Left lung (tissue), 10 donors: ENCODE measurements around the gene IDH2. TPM values are rescaled to one million over a fixed set of nuclear protein-coding genes. Genes with fewer than 3 reads are reported as not detected.
"Not testable (repeated sequence)": the region's sequence is repeated elsewhere in the genome, so short reads cannot be mapped to it uniquely, and the experiment has no call there.

ENCODE experiments used
- ATAC-seq: fragments of 200-7000 bp; cut with Tn5 transposase; one replicate; pipeline ENCODE4 v1.9.1; 2020; ENCODE audit warnings: moderate library complexity
- DNase-seq, 4 donors: peaks; one replicate each; pipeline ENCODE4 v3.0.0-alpha.2; 2013 to 2020
- H3K27ac ChIP-seq, 2 donors: fragments of 200-600 bp; sonication (generic) in 1 of 2; one replicate each; pipeline versions ENCODE4 v1.5.0 to v1.8.0; 2020 to 2021
- H3K27me3 ChIP-seq, 2 donors: fragments of 200-600 bp; sonication (generic) in 1 of 2; one replicate each; pipeline versions ENCODE4 v1.5.0 to v1.8.0; 2020 to 2021
- H3K36me3 ChIP-seq, 2 donors: fragments of 200-600 bp; sonication (generic) in 1 of 2; one replicate each; pipeline versions ENCODE4 v1.5.0 to v1.8.0; 2020 to 2021
- H3K4me1 ChIP-seq, 2 donors: fragments of 200-600 bp; one replicate each; pipeline ENCODE4 v1.8.0; 2021
- H3K4me3 ChIP-seq, 2 donors: fragments of 200-600 bp; sonication (generic) in 1 of 2; one replicate each; pipeline versions ENCODE4 v1.5.0 to v1.8.0; 2020 to 2021; ENCODE audit warnings: mild to moderate bottlenecking in 1 of 2
- H3K9me3 ChIP-seq, 2 donors: fragments of 200-600 bp; sonication (generic) in 1 of 2; one replicate each; pipeline versions ENCODE4 v1.5.0 to v1.8.0; 2020 to 2021
- CTCF ChIP-seq, 2 donors: fragments of 200-600 bp; sonication (generic) in 1 of 2; IDR thresholded peaks; one replicate each; pipeline versions ENCODE4 v1.5.0 to v1.8.0; 2021; ENCODE audit warnings: antibody characterized with exemption in 2 of 2
- intact Hi-C, 2 donors: fragments of 100-400 bp; cut with DNase I; formaldehyde crosslinking; loops; one replicate each; pipeline versions ENCODE4 v1.11.2 to v1.14.2; 2022
- polyA plus RNA-seq, 6 donors: library from polyadenylated mRNA; unstranded; fragments of 120-200 nt; gene quantifications; one replicate each; pipeline ENCODE4 v1.2.1, GENCODE V29; 2013; ENCODE audit not compliant: insufficient read length in 6 of 6
- total RNA-seq, 2 donors: library from RNA; stranded (reverse); fragmentation: NEBNext Ultra II Directional; extraction: Animal tissue kit (Norgen Biotek cat#: 25700); gene quantifications; one replicate each; pipeline ENCODE4 v1.2.1, GENCODE V29; 2021
- donor health status: DM: no; HTN: yes; CAD: no.
- donor health status: DM: no; HTN: no; CAD: no.

IDH2 gene
- total and polyA plus RNA-seq, 8 donors = 92.7 to 137 (median 119) TPM

GRCh38 chr15:90114451-90114901 is 12.2 kb upstream of the IDH2 start:
- no peak for TF ChIP-seq CTCF (IDR thresholded peaks at IDR 0.05)
- H3K36me3 ChIP-seq = no peaks in the 10 kb centered on the region
- ATAC-seq = no peak
- no peak overlapping the region for H3K4me3 ChIP-seq
- H3K27me3 ChIP-seq = no peaks in the 10 kb centered on the region
- H3K9me3 ChIP-seq = peaks cover 0 to 19% of the 10 kb centered on the region in 2 donors
- DNase-seq = no peak
- H3K27ac ChIP-seq = no peak overlapping the region
- H3K4me1 ChIP-seq = no peaks in the 10 kb centered on the region
- intact Hi-C loops = no loop called here

- no peaks in the 10 kb centered on the region for H3K4me1 ChIP-seq
- H3K36me3 ChIP-seq = no peaks in the 10 kb centered on the region
- TF ChIP-seq CTCF (IDR thresholded peaks at IDR 0.05) = no peak
- intact Hi-C loops = no loop called here
- ATAC-seq = no peak
- no peak for DNase-seq
- H3K9me3 ChIP-seq = peaks cover 0 to 19% of the 10 kb centered on the region in 2 donors
- no peak overlapping the region for H3K4me3 ChIP-seq
- no peaks in the 10 kb centered on the region for H3K27me3 ChIP-seq
- H3K27ac ChIP-seq = no peak overlapping the region
These were observed 10.9 kb upstream of the IDH2 start for GRCh38 chr15:90113166-90113565.

DNA sequence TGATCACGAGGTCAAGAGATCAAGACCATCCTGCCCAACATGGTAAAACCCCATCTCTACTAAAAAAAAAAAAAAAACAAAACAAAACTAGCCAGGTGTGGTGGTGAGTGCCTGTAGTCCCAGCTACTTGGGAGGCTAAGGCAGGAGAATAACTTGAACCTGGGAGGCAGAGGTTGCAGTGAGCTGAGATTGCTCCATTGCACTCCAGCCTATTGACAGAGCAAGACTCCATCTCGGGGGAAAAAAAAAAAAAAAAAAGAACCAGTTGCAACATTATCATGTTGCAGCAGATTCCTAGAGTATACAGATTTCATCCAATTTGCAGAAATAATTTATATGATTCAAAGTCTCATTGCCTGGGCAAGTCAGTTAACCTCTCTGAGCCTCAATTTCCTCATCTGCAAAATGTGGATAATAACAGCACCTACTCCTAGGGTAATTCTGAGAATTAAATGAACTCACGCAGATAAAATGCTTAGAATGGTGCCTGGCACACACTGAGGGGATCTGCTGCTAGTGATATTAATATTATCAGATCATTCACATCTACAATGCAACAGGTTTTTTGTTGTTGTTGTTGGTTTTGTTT is 7.0 kb upstream of the IDH2 start:
- H3K9me3 ChIP-seq, H3K27me3 ChIP-seq, H3K27ac ChIP-seq, intact Hi-C loops, H3K4me1 ChIP-seq, ATAC-seq, H3K36me3 ChIP-seq, H3K4me3 ChIP-seq, DNase-seq: not testable (repeated sequence)

GRCh38 chr15:90108038-90108437 is 5.8 kb upstream of the IDH2 start:
- intact Hi-C loops = not testable (repeated sequence)

DNA sequence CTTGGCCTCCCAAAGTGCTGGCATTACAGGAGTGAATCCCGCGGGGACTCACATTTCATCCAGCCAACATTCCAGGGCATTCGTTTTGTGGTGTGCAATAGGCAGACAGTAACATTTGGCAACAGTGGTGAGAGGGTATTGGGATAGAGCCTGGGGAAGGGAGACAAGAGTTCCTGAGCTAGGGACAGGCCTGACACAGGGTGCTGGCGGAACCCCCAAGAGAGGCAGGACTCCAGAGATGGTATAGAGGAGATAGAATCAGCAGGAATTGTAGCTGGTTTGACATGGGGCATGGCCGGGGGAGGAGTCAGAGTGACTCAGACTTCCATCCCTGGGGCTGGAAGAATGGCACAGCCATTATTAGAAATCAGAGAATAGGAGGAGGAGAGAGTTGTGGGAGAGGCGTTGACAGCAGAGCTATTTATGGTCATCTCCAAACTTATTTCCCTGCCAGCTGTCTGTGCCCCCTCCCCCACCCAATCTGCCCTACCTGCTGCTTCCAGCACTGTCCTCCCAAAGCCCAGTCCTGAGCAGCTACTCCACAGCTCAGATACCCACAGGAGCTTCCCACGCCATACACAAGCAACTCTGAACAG is 4.4 kb upstream of the IDH2 start:
- H3K4me1 ChIP-seq = peaks cover 0 to 7% of the 10 kb centered on the region in 2 donors
- TF ChIP-seq CTCF (IDR thresholded peaks at IDR 0.05) = no peak
- DNase-seq (no peak), ATAC-seq (no peak)
- H3K36me3 ChIP-seq = no peaks in the 10 kb centered on the region
- no peak overlapping the region for H3K27ac ChIP-seq
- intact Hi-C loops = no loop called here
- no peak overlapping the region for H3K4me3 ChIP-seq
- no peaks in the 10 kb centered on the region for H3K9me3 ChIP-seq
- no peaks in the 10 kb centered on the region for H3K27me3 ChIP-seq

More at GRCh38 chr15:90108038-90108437, 5.8 kb upstream of the IDH2 start:
- H3K4me3 ChIP-seq, H3K9me3 ChIP-seq, H3K27ac ChIP-seq, H3K27me3 ChIP-seq, DNase-seq, ATAC-seq, H3K36me3 ChIP-seq, H3K4me1 ChIP-seq: not testable (repeated sequence)

- no peak for ATAC-seq
- intact Hi-C loops = no loop called here
- H3K4me3 ChIP-seq = no peak overlapping the region
These were observed 3.3 kb upstream of the IDH2 start for GRCh38 chr15:90105521-90105920.

More at GRCh38 chr15:90105521-90105920, 3.3 kb upstream of the IDH2 start:
- Histone ChIP-seq H3K9me3 (no peaks in the 10 kb centered on the region), H3K27me3 (no peaks in the 10 kb centered on the region), H3K4me1 (peaks cover 8 to 18% of the 10 kb centered on the region in 2 donors), H3K36me3 (no peaks in the 10 kb centered on the region), H3K27ac (no peak overlapping the region)
- TF ChIP-seq CTCF (IDR thresholded peaks at IDR 0.05) = no peak
- DNase-seq = no peak
